Loucy (cell line): ENCODE measurements around the gene E2F1.

Experiments
- H2AFZ ChIP-seq: fragments of 200-600 bp; sonication (generic); 2 replicates; pipeline ENCODE4 v1.6.0; 2016; ENCODE audit warnings: antibody characterized with exemption, mild to moderate bottlenecking, low read length, moderate library complexity
- H3F3A ChIP-seq: fragments of 200-600 bp; 2 replicates; pipeline ENCODE4 v1.6.0; 2016; ENCODE audit warnings: antibody characterized with exemption, low read depth, mild to moderate bottlenecking
- H3K27me3 ChIP-seq: fragments of 200-600 bp; sonication (generic); 2 replicates; pipeline ENCODE4 v1.6.1; 2014; ENCODE audit warnings: low read length, mild to moderate bottlenecking; ENCODE audit not compliant: insufficient read depth, poor library complexity, severe bottlenecking
- H3K36me3 ChIP-seq: fragments of 200-600 bp; sonication (generic); 2 replicates; pipeline ENCODE4 v1.6.1; 2016; ENCODE audit warnings: low read length; ENCODE audit not compliant: insufficient read depth
- H3K4me1 ChIP-seq: fragments of 200-600 bp; sonication (generic); 2 replicates; pipeline ENCODE4 v1.5.1; 2014; ENCODE audit warnings: low read length, mild to moderate bottlenecking; ENCODE audit not compliant: insufficient read depth, poor library complexity, severe bottlenecking
- H3K4me2 ChIP-seq: fragments of 200-600 bp; sonication (generic); 2 replicates; pipeline ENCODE4 v1.6.0; 2014; ENCODE audit warnings: antibody characterized with exemption, low read length, low read depth, mild to moderate bottlenecking; ENCODE audit not compliant: poor library complexity, severe bottlenecking
- H3K4me3 ChIP-seq: fragments of 200-600 bp; sonication (generic); 2 replicates; pipeline ENCODE4 v1.5.1; 2014; ENCODE audit warnings: low read length, mild to moderate bottlenecking, mixed read lengths; ENCODE audit not compliant: poor library complexity, severe bottlenecking
- H3K79me2 ChIP-seq: fragments of 200-600 bp; sonication (generic); 2 replicates; pipeline ENCODE4 v1.6.1; 2014; ENCODE audit warnings: low read length; ENCODE audit not compliant: insufficient read depth
- H3K9ac ChIP-seq: fragments of 200-600 bp; sonication (generic); 2 replicates; pipeline ENCODE4 v1.6.0; 2014; ENCODE audit warnings: mild to moderate bottlenecking, low read depth, low read length, moderate library complexity; ENCODE audit not compliant: poor library complexity, severe bottlenecking
- H3K9me2 ChIP-seq: fragments of 200-600 bp; sonication (generic); replicated peaks from 2 replicates; pipeline ENCODE4 v1.6.1; 2016; ENCODE audit warnings: low read depth, low read length, mixed read lengths
- H3K9me3 ChIP-seq: fragments of 200-600 bp; sonication (generic); 2 replicates; pipeline ENCODE4 v1.6.1; 2014; ENCODE audit warnings: mild to moderate bottlenecking, antibody characterized with exemption, low read length, low read depth; ENCODE audit not compliant: insufficient read depth
- H4K20me1 ChIP-seq: fragments of 200-600 bp; sonication (generic); 2 replicates; pipeline ENCODE4 v1.6.0; 2014; ENCODE audit warnings: antibody characterized with exemption, low read length, mild to moderate bottlenecking; ENCODE audit not compliant: insufficient read depth, poor library complexity, severe bottlenecking
- CTCF ChIP-seq: fragments of 200-600 bp; sonication (generic); conservative IDR thresholded peaks from 2 replicates; pipeline ENCODE4 v1.5.1; 2014; ENCODE audit warnings: mild to moderate bottlenecking, antibody characterized with exemption, low read length
- EZH2phosphoT487 ChIP-seq: fragments of 200-600 bp; IDR thresholded peaks from 2 replicates; pipeline ENCODE4 v1.6.1; 2018; ENCODE audit warnings: antibody characterized with exemption, mild to moderate bottlenecking, moderate library complexity, borderline replicate concordance

E2F1 gene

DNA sequence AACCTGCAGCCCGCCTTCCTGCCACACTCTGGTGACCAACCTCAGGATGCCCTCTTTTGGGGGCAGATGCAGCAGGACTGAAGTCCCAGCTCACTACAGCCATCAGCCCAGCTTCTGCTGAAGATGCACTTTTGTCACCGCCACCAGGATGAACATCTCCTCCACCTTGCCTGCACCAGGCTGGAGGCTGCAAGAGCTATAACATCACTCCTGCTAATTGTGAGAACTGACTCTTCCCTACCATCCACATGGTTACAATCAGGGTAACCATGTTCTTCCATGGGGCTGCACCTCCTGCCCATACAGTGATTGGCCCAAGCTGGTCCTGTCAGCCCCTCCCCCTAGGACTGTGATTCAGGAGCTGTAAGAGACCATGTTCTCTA lies 21.4 kb downstream of the E2F1 start:
- H3K4me1 ChIP-seq = peaks cover 20% of the 10 kb centered on the region
- H3K9me3 ChIP-seq = no peaks in the 10 kb centered on the region
- H3K79me2 ChIP-seq = no peaks in the 10 kb centered on the region
- no peak for TF ChIP-seq EZH2phosphoT487
- no peak for TF ChIP-seq CTCF
- H3F3A ChIP-seq = no peaks in the 10 kb centered on the region
- no peak overlapping the region for H2AFZ ChIP-seq
- H3K9ac ChIP-seq = peak overlapping the region; percentile 86
- H3K9me2 ChIP-seq = no peaks in the 10 kb centered on the region
- no peaks in the 10 kb centered on the region for H4K20me1 ChIP-seq
- peak overlapping the region; percentile 76 for H3K4me3 ChIP-seq
- H3K36me3 ChIP-seq = no peaks in the 10 kb centered on the region
- no peaks in the 10 kb centered on the region for H3K27me3 ChIP-seq
- peak overlapping the region; percentile 91 for H3K4me2 ChIP-seq

GRCh38 chr20:33664085-33664761 lies 22.0 kb downstream of the E2F1 start:
- no peaks in the 10 kb centered on the region for H3K9me2 ChIP-seq
- H3K79me2 ChIP-seq = no peaks in the 10 kb centered on the region
- H3K9ac ChIP-seq = peak overlapping the region; percentile 86
- H3K36me3 ChIP-seq = no peaks in the 10 kb centered on the region
- H3K4me1 ChIP-seq = peaks cover 20% of the 10 kb centered on the region
- TF ChIP-seq CTCF (no peak), EZH2phosphoT487 (no peak)
- peak overlapping the region; percentile 76 for H2AFZ ChIP-seq
- no peaks in the 10 kb centered on the region for H3K27me3 ChIP-seq
- H3F3A ChIP-seq = no peaks in the 10 kb centered on the region
- H3K4me3 ChIP-seq = peak overlapping the region; percentile 76
- no peaks in the 10 kb centered on the region for H4K20me1 ChIP-seq
- H3K4me2 ChIP-seq = peak overlapping the region; percentile 91
- H3K9me3 ChIP-seq = no peaks in the 10 kb centered on the region

GRCh38 chr20:33663161-33664084 lies 22.8 kb downstream of the E2F1 start:
- peak overlapping the region; percentile 76 for H2AFZ ChIP-seq
- H3K36me3 ChIP-seq = no peaks in the 10 kb centered on the region
- H4K20me1 ChIP-seq = no peaks in the 10 kb centered on the region
- TF ChIP-seq EZH2phosphoT487 = no peak
- TF ChIP-seq CTCF = no peak
- no peaks in the 10 kb centered on the region for H3K27me3 ChIP-seq
- peak overlapping the region; percentile 91 for H3K4me2 ChIP-seq
- no peaks in the 10 kb centered on the region for H3K9me2 ChIP-seq
- H3K79me2 ChIP-seq = no peaks in the 10 kb centered on the region
- no peaks in the 10 kb centered on the region for H3K9me3 ChIP-seq
- H3K4me1 ChIP-seq = peaks cover 20% of the 10 kb centered on the region
- H3K9ac ChIP-seq = peak overlapping the region; percentile 86
- no peaks in the 10 kb centered on the region for H3F3A ChIP-seq
- H3K4me3 ChIP-seq = peak overlapping the region; percentile 76
